ENCODE measurements around the gene CNPY1. TPM values are rescaled to one million over a fixed set of nuclear protein-coding genes. Genes with fewer than 3 reads are reported as not detected.
A peak's percentile ranks its signal among the peaks of the same experiment; 100 is the strongest.
"Not testable (repeated sequence)": the region's sequence is repeated elsewhere in the genome, so short reads cannot be mapped to it uniquely, and the experiment has no call there.

The CNPY1 gene
- total RNA-seq (2011; cell fraction: chromatin; rRNA removed; ENCODE audit: low replicate concordance) = not detected in 2 replicates
- not detected in 2 replicates for total RNA-seq (2011; cell fraction: nucleolus; rRNA removed)
- total RNA-seq (2011; cell fraction: nucleoplasm; rRNA removed) = not detected in 2 replicates
- total RNA-seq (2014; rRNA removed) (not detected in 2 replicates), total RNA-seq (2014; rRNA removed; fragmentation: Illumina TruSeq; extraction: Trizol) (not detected in 2 replicates), total RNA-seq (2015; rRNA removed; fragmentation: Illumina TruSeq; extraction: Trizol) (not detected in 2 replicates), total RNA-seq (2021) (not detected in 2 replicates), polyA plus RNA-seq (2011; rRNA removed) (not detected in 2 replicates), polyA plus RNA-seq (2014; fragmentation: Illumina TruSeq; extraction: Trizol) (not detected in 2 replicates), polyA plus RNA-seq (2014; fragmentation: Nextera tagmentation; extraction: Ambion mirVana) (not detected), polyA plus RNA-seq (2014; rRNA removed) (not detected in 2 replicates), polyA minus RNA-seq (2011; rRNA and poly(A)+ RNA removed) (not detected in 2 replicates), Bru-seq, nascent RNA (not detected), BruChase-seq, experiment 1, labeled RNA remaining after a 2-hour chase (not detected), BruChase-seq, experiment 2, labeled RNA remaining after a 6-hour chase (not detected)
- polyA plus RNA-seq (2011; cell fraction: cytosol; rRNA removed) = not detected in 2 replicates
- polyA plus RNA-seq (2011; cell fraction: nucleus; rRNA removed) = not detected in 2 replicates
- polyA plus RNA-seq (2012) = not detected in 2 replicates
- not detected in 2 replicates for polyA minus RNA-seq (2011; cell fraction: cytosol; rRNA and poly(A)+ RNA removed)
- not detected in 2 replicates for polyA minus RNA-seq (2011; cell fraction: nucleus; rRNA and poly(A)+ RNA removed)
- long read RNA-seq, experiment 1 = 0 reads
- long read RNA-seq, experiment 2 = 0 reads
- long read RNA-seq, experiment 3 = 0 reads

DNA sequence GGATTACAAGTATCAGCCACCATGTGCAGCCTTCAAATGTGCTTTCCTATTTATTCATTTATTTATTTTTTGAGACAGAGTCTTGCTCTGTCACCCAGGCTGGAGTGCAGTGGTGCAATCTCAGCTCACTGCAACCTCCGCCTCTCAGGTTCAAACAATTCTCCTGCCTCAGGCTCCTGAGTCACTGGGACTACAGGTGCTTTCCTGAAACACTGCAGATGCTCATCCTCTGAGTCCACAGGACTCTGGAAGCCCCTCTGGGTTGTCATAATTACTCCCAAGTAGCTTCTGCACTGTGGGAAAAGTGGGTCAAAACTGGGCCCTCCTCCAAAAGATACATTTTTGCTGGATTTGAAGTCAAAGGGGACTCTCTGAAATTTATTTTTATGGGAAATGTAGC lies at the start of gene CNPY1:
TSS of gene CNPY1 (minus strand) at position 111 of the 400 bp plus-strand sequence. CDS start 630 bp downstream, outside the sequence.
- H3K36me3 ChIP-seq (ENCODE audit: control insufficient read depth, insufficient read depth, low read length); ATAC-seq; H3K9me3 ChIP-seq (replicated peaks; ENCODE audit: control insufficient read depth, insufficient read depth, low read depth, low read length); FAIRE-seq; CTCF ChIA-PET (ENCODE audit: low intra/inter-chr PET ratio); H3K9ac ChIP-seq (ENCODE audit: insufficient read depth in 1 of 2, low read depth in 2 of 2, low read length in 2 of 2); H2AFZ ChIP-seq (ENCODE audit: low read depth, low read length); DNase-seq (ENCODE audit: extremely low read depth in 1 of 4, low spot score in 3 of 4); H3K4me3 ChIP-seq; H3K27ac ChIP-seq (ENCODE audit: extremely low read depth, low read depth, low read length); BruUV-seq (replicated peaks); H3K4me2 ChIP-seq (ENCODE audit: insufficient read depth, low read length); intact Hi-C loops (cut with micrococcal nuclease); H3K4me1 ChIP-seq (replicated peaks in 1 of 2; ENCODE audit: control insufficient read depth in 2 of 2, insufficient read depth in 2 of 2, low read length in 2 of 2); H3K79me2 ChIP-seq (ENCODE audit: control insufficient read depth, insufficient read depth, low read length); H3K9me1 ChIP-seq (ENCODE audit: control insufficient read depth, insufficient read depth, low read length): not testable (repeated sequence)
- in situ Hi-C loops (cut with MboI) = loop anchor here (10.0 kb wide), 1 partner anchor 622 kb away; no protein-coding TSS in a partner anchor
- H3K27me3 ChIP-seq (ENCODE audit: control insufficient read depth in 2 of 2, insufficient read depth in 2 of 2, low read length in 2 of 2) = peaks cover 84 to 99% of the 10 kb centered on the region in 2 experiments
- 0% methylated on average over 1 of the region's 1 CpG for WGBS (ENCODE audit: insufficient coverage, low coverage, missing lambda C conversion rate)
- POLR2A ChIA-PET = interaction anchor here (0.9 to 1.0 kb wide), 2 partner anchors 9 to 17 kb away, joined by 3 to 4 read pairs; no protein-coding TSS in a partner anchor
- H4K20me1 ChIP-seq (replicated peaks; ENCODE audit: control insufficient read depth, insufficient read depth, low read length) = peaks cover 23% of the 10 kb centered on the region

DNA sequence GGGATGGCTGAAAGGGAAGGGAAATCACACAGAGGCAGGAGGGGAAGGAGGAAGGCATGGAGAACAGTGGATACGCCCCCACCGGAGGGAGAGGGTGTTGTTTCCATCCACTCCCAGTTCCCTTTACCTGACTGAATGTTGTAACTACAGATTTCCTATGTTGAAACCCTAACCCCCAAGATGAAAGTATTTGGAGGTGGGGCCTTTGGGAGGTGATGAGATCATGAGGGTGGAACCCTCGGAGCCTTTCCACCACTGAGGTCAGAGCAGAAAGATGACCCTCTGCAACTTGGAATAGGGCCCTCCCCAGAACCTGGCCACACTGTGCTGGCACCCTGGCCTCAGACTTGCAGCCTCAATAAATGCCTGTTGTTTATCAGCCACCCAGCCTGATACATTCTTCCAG lies 48.6 kb upstream of the CNPY1 start:
- Histone ChIP-seq H3K4me1 (replicated peaks in 1 of 2; ENCODE audit: control insufficient read depth in 2 of 2, insufficient read depth in 2 of 2, low read length in 2 of 2) (peaks cover 8 to 17% of the 10 kb centered on the region in 2 experiments; a peak in 4 of 5 replicates), H3K9ac (ENCODE audit: insufficient read depth in 1 of 2, low read depth in 2 of 2, low read length in 2 of 2) (no peak overlapping the region), H3K4me3 (no peak overlapping the region), H4K20me1 (replicated peaks; ENCODE audit: control insufficient read depth, insufficient read depth, low read length) (0 out of 2 replicates have a peak, but pooled peaks cover 10% of the 10 kb centered on the region), H3K4me2 (ENCODE audit: insufficient read depth, low read length) (no peak overlapping the region), H3K79me2 (ENCODE audit: control insufficient read depth, insufficient read depth, low read length) (no peaks in the 10 kb centered on the region), H3K27ac (ENCODE audit: extremely low read depth, low read depth, low read length) (no peak overlapping the region), H3K27me3 (ENCODE audit: control insufficient read depth in 2 of 2, insufficient read depth in 2 of 2, low read length in 2 of 2) (peaks cover 34 to 66% of the 10 kb centered on the region in 2 experiments; a peak in 4 of 5 replicates), H2AFZ (ENCODE audit: low read depth, low read length) (no peak overlapping the region), H3K9me3 (replicated peaks; ENCODE audit: control insufficient read depth, insufficient read depth, low read depth, low read length) (no peaks in the 10 kb centered on the region), H3K9me1 (ENCODE audit: control insufficient read depth, insufficient read depth, low read length) (peaks cover 2% of the 10 kb centered on the region), H3K36me3 (ENCODE audit: control insufficient read depth, insufficient read depth, low read length) (no peaks in the 10 kb centered on the region)
- DNase-seq (ENCODE audit: extremely low read depth in 1 of 4, low spot score in 3 of 4) = peak in 1 of 4 experiments; percentile 53
- WGBS (ENCODE audit: insufficient coverage, low coverage, missing lambda C conversion rate) = 0% methylated on average over 3 of the region's 3 CpGs
- ChIA-PET CTCF (ENCODE audit: low intra/inter-chr PET ratio) (no interaction called here), POLR2A (interaction anchor here (0.6 to 1.4 kb wide), 4 partner anchors 18 to 111 kb away, joined by 3 read pairs; no protein-coding TSS in a partner anchor)
- intact Hi-C loops (cut with micrococcal nuclease) = loop anchor here (5.0 kb wide), 1 partner anchor 127 kb away; no protein-coding TSS in a partner anchor
- in situ Hi-C loops (cut with MboI) = no loop called here
- FAIRE-seq = no peak
- BruUV-seq (replicated peaks) = no TSS peak
- ATAC-seq = peak; percentile 28
- no peak for TF ChIP-seq ZBTB8A (IDR thresholded peaks at IDR 0.05; ENCODE audit: partially characterized antibody)
- peak; percentile 9; the same call in 1 of the 2 replicates for TF ChIP-seq JUND (IDR thresholded peaks at IDR 0.05; ENCODE audit: borderline replicate concordance, low read depth, low read length)
- no peak for TF ChIP-seq JUND (tag; IDR thresholded peaks at IDR 0.05; ENCODE audit: borderline replicate concordance, low read depth, low read length)
- TF ChIP-seq, protein P1, sequence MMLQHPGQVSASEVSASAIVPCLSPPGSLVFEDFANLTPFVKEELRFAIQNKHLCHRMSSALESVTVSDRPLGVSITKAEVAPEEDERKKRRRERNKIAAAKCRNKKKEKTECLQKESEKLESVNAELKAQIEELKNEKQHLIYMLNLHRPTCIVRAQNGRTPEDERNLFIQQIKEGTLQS (IDR thresholded peaks at IDR 0.05) = peak; percentile 22; the same call in 1 of the 2 replicates
- TF ChIP-seq, protein P1 (CRISPR knock-in tag; conservative IDR thresholded peaks at IDR 0.05) = no peak
- TF ChIP-seq, protein P2, sequence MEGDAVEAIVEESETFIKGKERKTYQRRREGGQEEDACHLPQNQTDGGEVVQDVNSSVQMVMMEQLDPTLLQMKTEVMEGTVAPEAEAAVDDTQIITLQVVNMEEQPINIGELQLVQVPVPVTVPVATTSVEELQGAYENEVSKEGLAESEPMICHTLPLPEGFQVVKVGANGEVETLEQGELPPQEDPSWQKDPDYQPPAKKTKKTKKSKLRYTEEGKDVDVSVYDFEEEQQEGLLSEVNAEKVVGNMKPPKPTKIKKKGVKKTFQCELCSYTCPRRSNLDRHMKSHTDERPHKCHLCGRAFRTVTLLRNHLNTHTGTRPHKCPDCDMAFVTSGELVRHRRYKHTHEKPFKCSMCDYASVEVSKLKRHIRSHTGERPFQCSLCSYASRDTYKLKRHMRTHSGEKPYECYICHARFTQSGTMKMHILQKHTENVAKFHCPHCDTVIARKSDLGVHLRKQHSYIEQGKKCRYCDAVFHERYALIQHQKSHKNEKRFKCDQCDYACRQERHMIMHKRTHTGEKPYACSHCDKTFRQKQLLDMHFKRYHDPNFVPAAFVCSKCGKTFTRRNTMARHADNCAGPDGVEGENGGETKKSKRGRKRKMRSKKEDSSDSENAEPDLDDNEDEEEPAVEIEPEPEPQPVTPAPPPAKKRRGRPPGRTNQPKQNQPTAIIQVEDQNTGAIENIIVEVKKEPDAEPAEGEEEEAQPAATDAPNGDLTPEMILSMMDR (IDR thresholded peaks at IDR 0.05 in 2 of 3, conservative IDR thresholded peaks at IDR 0.05 in 1 of 3; ENCODE audit: insufficient read depth in 2 of 3, low read depth in 1 of 3, low read length in 3 of 3) = 0 out of 6 replicates have a peak, but pooled peaks of 1 of the 3 experiments have one; percentile 20

All from K562 (cell line).